HFFc6 (cell line): ENCODE data around the gene ERBB4. TPM values are rescaled to one million over a fixed set of nuclear protein-coding genes. Genes with fewer than 3 reads are reported as not detected.

Source experiments
- DNase-seq: peaks from one replicate; pipeline ENCODE4 v3.0.0-alpha.2; 2018
- H3K27ac Mint-ChIP-seq: 2 replicates; pipeline ENCODE4 v1.8.0; 2020; ENCODE audit warnings: mild to moderate bottlenecking, mixed read lengths
- H3K27me3 Mint-ChIP-seq: 2 replicates; pipeline ENCODE4 v1.8.0; 2021; ENCODE audit warnings: mild to moderate bottlenecking, moderate library complexity, mixed read lengths; ENCODE audit not compliant: insufficient read depth
- H3K36me3 Mint-ChIP-seq: 2 replicates; pipeline ENCODE4 v1.8.0; 2021; ENCODE audit warnings: low read depth, mixed read lengths
- H3K4me1 Mint-ChIP-seq: 2 replicates; pipeline ENCODE4 v1.8.0; 2020; ENCODE audit warnings: low read depth, mixed read lengths
- H3K4me3 Mint-ChIP-seq: 2 replicates; pipeline ENCODE4 v1.8.0; 2020; ENCODE audit warnings: mild to moderate bottlenecking, moderate library complexity, mixed read lengths
- H3K9me3 Mint-ChIP-seq: 2 replicates; pipeline ENCODE4 v1.8.0; 2020; ENCODE audit warnings: mild to moderate bottlenecking, mixed read lengths
- CTCF ChIP-seq: fragments of 200-600 bp; sonication (generic); IDR thresholded peaks from 2 replicates; pipeline ENCODE4 v1.5.0; 2021; ENCODE audit warnings: antibody characterized with exemption, mild to moderate bottlenecking
- total RNA-seq, 6 experiments: library from RNA; stranded (reverse); fragmentation: NEBNext Ultra II Directional; extraction: Animal tissue kit (Norgen Biotek cat#: 25700); gene quantifications; 2 replicates in 1 of 6; 3 replicates in 5 of 6; pipeline ENCODE4 v1.2.3, GENCODE V29; 2021

ERBB4 gene
- total RNA-seq, 6 experiments from 2014 or later = not detected

DNA sequence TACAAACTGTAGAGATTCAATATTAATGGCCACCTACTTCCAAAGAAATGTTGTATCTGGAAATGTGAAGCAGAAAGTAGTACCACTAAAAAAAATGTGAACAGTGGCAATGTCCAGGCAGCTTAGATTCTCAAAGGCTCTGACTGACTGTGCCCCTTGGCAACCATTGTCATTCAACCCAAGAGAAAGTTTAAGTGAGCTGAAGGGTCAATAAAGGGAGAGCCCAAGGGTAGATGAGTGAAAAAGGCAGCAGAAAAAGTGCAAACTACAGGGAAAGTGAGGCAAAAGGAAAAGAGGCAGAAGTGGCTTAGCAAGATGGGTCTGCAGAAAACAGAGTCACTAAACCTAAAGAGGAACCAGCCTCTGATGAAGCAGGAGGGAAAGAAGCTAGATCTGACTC, 1179.3 kb downstream of the ERBB4 start:
- Mint-ChIP-seq H3K4me1 (no peaks in the 10 kb centered on the region), H3K9me3 (peaks cover 39% of the 10 kb centered on the region), H3K27ac (no peak overlapping the region), H3K4me3 (no peak overlapping the region), H3K36me3 (no peaks in the 10 kb centered on the region), H3K27me3 (no peaks in the 10 kb centered on the region)
- no peak for DNase-seq
- no peak for TF ChIP-seq CTCF

DNA sequence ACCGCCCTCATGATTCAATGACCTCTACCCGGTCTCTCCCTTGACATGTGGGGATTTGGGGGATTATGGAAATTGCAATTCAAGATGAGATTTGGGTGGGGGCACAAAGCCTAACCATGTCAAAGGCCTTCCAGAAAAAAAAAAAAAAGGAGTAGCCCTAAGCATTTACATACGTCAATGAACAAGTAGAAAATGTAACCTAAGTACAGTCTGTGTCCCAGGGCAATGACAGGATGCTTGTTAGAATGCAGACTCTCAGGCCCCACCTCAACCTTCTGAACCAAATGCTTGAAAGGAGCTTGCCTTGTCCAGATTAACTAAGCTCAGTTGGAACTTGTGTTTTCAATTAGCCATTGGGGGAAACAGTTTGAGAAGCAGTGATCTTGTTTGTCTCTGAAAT, 1180.1 kb downstream of the ERBB4 start:
- H3K4me1 Mint-ChIP-seq = no peaks in the 10 kb centered on the region
- H3K36me3 Mint-ChIP-seq = no peaks in the 10 kb centered on the region
- H3K27me3 Mint-ChIP-seq = no peaks in the 10 kb centered on the region
- H3K4me3 Mint-ChIP-seq = no peak overlapping the region
- H3K9me3 Mint-ChIP-seq = peaks cover 40% of the 10 kb centered on the region
- H3K27ac Mint-ChIP-seq = no peak overlapping the region
- no peak for TF ChIP-seq CTCF
- no peak for DNase-seq

GRCh38 chr2:211354481-211354880, 1184.1 kb downstream of the ERBB4 start:
- H3K36me3 Mint-ChIP-seq = no peaks in the 10 kb centered on the region
- no peaks in the 10 kb centered on the region for H3K27me3 Mint-ChIP-seq
- H3K27ac Mint-ChIP-seq = no peak overlapping the region
- H3K9me3 Mint-ChIP-seq = peaks cover 46% of the 10 kb centered on the region
- TF ChIP-seq CTCF = no peak
- H3K4me1 Mint-ChIP-seq = no peaks in the 10 kb centered on the region
- H3K4me3 Mint-ChIP-seq = no peak overlapping the region
- no peak for DNase-seq

DNA sequence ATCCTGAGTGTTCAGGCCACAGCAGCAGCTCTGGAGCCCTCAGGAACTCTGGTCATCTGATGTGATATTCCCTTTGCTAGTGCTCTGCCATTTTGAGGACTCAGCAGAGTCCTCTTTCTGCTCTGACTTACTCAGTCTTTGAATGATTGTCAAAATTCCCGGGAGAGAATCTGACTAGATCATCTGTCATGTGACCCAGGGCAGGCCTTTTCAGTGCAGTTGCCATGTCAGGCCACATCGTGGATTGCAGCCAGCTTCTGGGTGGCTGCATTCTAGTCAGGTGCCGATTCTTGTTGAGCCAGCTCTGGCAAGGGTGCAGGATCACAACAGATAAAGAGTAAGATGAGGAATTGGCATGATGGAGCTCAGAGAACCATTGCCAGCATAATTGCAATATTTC, 1186.6 kb downstream of the ERBB4 start:
- no peak for TF ChIP-seq CTCF
- no peaks in the 10 kb centered on the region for H3K4me1 Mint-ChIP-seq
- no peak for DNase-seq

DNA sequence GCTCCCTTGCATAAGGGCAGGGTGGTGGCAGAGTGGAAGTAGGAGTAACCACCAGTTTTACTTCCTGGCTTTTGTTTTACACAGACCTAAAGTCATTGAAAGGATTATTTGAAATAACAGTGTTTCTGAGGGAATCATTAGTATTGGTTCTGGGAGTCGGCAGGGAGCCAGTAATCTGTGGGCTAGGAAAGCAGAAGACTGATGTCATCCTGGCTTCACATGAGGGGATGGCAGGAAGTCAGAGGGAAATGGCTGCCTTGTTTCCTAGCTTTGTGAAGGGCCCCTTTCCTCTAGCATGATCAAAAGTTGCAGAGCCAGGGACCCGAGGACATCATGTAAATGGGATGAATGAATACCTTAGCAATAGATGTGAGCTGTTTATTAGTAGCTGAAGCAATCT, 1189.6 kb downstream of the ERBB4 start:
- no peak for TF ChIP-seq CTCF
- Mint-ChIP-seq H3K4me1 (no peaks in the 10 kb centered on the region), H3K9me3 (peaks cover 52% of the 10 kb centered on the region), H3K27ac (no peak overlapping the region), H3K27me3 (no peaks in the 10 kb centered on the region), H3K36me3 (no peaks in the 10 kb centered on the region), H3K4me3 (no peak overlapping the region)
- no peak for DNase-seq

More for the DNA sequence above, 1186.6 kb downstream of the ERBB4 start:
- no peaks in the 10 kb centered on the region for H3K27me3 Mint-ChIP-seq
- H3K36me3 Mint-ChIP-seq = no peaks in the 10 kb centered on the region
- no peak overlapping the region for H3K4me3 Mint-ChIP-seq
- H3K9me3 Mint-ChIP-seq = peaks cover 43% of the 10 kb centered on the region
- H3K27ac Mint-ChIP-seq = no peak overlapping the region

GRCh38 chr2:211347328-211347727, 1191.3 kb downstream of the ERBB4 start:
- Mint-ChIP-seq H3K4me3 (no peak overlapping the region), H3K27me3 (no peaks in the 10 kb centered on the region), H3K36me3 (no peaks in the 10 kb centered on the region), H3K27ac (no peak overlapping the region), H3K9me3 (peaks cover 40% of the 10 kb centered on the region), H3K4me1 (no peaks in the 10 kb centered on the region)
- no peak for DNase-seq
- no peak for TF ChIP-seq CTCF
